ENCODE results near the gene PSIP1.

The PSIP1 gene

DNA sequence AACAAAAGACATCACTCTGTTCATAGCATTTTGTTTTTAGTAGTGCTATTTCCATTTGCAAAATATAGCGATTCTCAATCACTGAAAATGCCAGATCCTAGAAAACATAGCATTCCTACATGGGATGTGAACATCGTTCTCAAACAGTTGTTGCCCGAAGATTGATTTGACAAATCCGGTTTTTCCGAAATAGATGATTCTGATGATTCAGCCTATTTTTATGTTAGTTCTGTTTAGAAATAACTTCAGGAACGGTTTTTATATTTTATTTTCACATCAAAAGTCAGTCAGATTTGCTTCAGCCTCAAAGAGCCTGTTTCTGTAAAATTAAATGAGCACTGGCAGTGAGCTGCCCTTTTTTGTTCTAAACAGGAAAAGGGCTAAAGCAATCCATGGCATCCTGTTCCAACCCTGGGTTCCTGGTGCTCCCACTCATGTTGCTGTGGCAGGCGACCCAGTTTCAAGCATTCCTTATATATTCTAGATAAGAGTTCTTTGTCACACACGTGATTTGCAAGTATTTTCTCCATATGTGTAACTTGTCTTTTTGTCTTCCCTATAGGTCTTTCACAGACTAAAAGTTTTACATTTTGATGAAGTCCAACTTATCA lies 14.2 kb upstream of the PSIP1 start:
- Histone ChIP-seq H3K27ac (ENCODE audit: low read length) (no peak overlapping the region), H3K4me1 (ENCODE audit: insufficient read depth, low read length) (no peaks in the 10 kb centered on the region; the same call in 1 of the 2 replicates), H3K4me3 (ENCODE audit: low read length) (no peak overlapping the region), H3K27me3 (ENCODE audit: insufficient read depth, low read length) (no peaks in the 10 kb centered on the region), H3K36me3 (ENCODE audit: insufficient read depth, low read depth, low read length) (no peaks in the 10 kb centered on the region), H3K9ac (ENCODE audit: low read depth, low read length) (no peak overlapping the region), H3K9me3 (ENCODE audit: insufficient read depth, low read depth, low read length) (no peaks in the 10 kb centered on the region)

DNA sequence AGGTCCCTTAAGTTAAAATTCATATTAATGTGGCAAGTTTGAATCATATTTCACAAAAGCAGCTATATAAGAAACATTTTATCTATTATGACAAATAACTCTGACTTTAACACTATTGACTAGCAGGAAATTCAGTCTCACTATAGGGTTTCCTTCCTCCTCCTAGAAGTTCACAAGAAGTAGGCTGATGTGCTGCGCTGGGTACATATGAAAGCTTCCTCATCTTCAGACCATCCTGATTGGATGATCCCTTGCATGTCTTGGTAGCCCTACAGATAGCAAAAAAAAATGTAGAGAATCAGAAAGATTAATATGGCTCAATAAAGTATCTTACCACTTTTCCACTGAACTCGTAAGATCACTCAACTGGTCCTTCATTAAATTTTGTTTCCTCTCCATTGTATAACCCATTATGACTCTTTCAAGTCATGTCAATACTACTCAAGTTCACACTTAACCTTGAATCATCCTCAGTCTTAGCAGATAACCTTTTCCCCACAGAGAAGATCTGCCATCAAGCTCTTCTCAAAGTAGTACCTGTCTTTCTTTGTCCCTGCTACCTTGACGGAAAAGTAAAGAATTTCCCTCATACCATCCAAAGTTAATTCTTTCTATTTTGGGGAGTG lies 11.5 kb upstream of the PSIP1 start:
- no peaks in the 10 kb centered on the region for H3K27me3 ChIP-seq (ENCODE audit: insufficient read depth, low read length)
- H3K4me1 ChIP-seq (ENCODE audit: insufficient read depth, low read length) = no peaks in the 10 kb centered on the region; the same call in 1 of the 2 replicates
- H3K36me3 ChIP-seq (ENCODE audit: insufficient read depth, low read depth, low read length) = no peaks in the 10 kb centered on the region
- no peak overlapping the region for H3K27ac ChIP-seq (ENCODE audit: low read length)
- H3K9ac ChIP-seq (ENCODE audit: low read depth, low read length) = no peak overlapping the region
- no peak overlapping the region for H3K4me3 ChIP-seq (ENCODE audit: low read length)
- H3K9me3 ChIP-seq (ENCODE audit: insufficient read depth, low read depth, low read length) = no peaks in the 10 kb centered on the region

DNA sequence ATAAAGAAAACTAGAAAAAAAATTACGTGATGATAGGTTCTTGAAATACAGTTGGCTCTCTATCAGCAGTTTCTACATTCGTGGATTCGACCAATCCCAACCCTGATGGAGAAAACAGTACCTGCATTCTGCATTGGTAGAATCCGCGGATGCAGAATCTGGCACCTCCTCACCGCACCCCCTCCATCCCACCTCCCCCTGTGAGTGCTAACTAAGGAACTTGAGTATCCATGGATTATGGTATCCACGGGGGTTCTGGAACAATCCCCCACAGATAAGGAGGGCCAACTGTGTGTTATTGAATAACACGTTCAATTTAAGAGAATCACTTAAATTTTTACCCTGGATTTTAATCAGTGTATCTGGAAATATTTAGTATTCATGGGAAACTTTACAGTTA lies 10.5 kb upstream of the PSIP1 start:
- no peak overlapping the region for H3K4me3 ChIP-seq (ENCODE audit: low read length)
- no peak overlapping the region for H3K27ac ChIP-seq (ENCODE audit: low read length)
- no peaks in the 10 kb centered on the region for H3K27me3 ChIP-seq (ENCODE audit: insufficient read depth, low read length)
- H3K4me1 ChIP-seq (ENCODE audit: insufficient read depth, low read length) = no peaks in the 10 kb centered on the region; the same call in 1 of the 2 replicates
- H3K36me3 ChIP-seq (ENCODE audit: insufficient read depth, low read depth, low read length) = no peaks in the 10 kb centered on the region
- H3K9me3 ChIP-seq (ENCODE audit: insufficient read depth, low read depth, low read length) = no peaks in the 10 kb centered on the region
- H3K9ac ChIP-seq (ENCODE audit: low read depth, low read length) = no peak overlapping the region

DNA sequence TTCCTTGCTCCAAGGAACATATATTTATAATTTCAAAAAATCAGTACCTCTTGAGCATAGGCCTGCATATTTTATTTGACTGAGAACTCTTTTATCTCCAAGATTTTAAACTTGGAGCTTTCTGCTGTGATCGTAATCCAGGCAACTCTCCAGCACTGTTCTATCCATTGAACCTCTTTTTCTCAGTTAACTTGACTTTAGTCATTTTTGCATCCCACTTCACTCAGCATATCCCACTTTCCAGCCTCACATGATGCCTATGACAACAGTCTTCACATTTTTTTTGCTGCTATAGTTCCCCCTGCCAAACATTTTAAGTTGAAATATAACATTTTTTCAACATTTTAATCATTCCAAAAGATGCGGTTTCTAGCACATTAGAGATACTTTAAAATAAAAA lies 9.1 kb upstream of the PSIP1 start:
- Histone ChIP-seq H3K9ac (ENCODE audit: low read depth, low read length) (no peak overlapping the region), H3K9me3 (ENCODE audit: insufficient read depth, low read depth, low read length) (no peaks in the 10 kb centered on the region), H3K27ac (ENCODE audit: low read length) (no peak overlapping the region), H3K4me3 (ENCODE audit: low read length) (no peak overlapping the region), H3K27me3 (ENCODE audit: insufficient read depth, low read length) (no peaks in the 10 kb centered on the region), H3K4me1 (ENCODE audit: insufficient read depth, low read length) (no peaks in the 10 kb centered on the region; the same call in 1 of the 2 replicates), H3K36me3 (ENCODE audit: insufficient read depth, low read depth, low read length) (no peaks in the 10 kb centered on the region)

DNA sequence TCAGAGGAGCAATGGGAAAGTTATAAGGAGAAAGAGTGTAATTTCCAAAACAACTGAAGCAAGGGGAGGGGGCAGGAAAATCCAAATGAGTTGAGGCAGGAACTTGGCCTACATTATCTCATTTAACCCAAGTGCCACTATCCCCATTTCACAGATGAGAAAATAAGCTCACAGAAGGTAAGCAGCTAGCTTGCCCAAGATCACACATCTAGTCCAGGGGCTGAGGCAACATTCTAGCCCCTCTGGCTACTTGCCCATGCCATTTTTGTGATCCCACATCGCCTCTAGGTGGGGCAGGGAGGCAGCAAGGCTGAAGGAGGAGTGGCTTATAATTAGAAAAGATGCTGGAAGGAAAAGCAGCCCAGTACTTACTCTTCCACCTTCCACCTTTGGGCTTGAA lies 2.6 kb upstream of the PSIP1 start:
- peaks cover 16% of the 10 kb centered on the region for H3K36me3 ChIP-seq (ENCODE audit: insufficient read depth, low read depth, low read length)
- no peaks in the 10 kb centered on the region for H3K9me3 ChIP-seq (ENCODE audit: insufficient read depth, low read depth, low read length)
- peak overlapping the region; percentile 58; the same call in 1 of the 2 replicates for H3K4me3 ChIP-seq (ENCODE audit: low read length)
- H3K27me3 ChIP-seq (ENCODE audit: insufficient read depth, low read length) = no peaks in the 10 kb centered on the region
- peak overlapping the region; percentile 72; the same call in 1 of the 2 replicates for H3K9ac ChIP-seq (ENCODE audit: low read depth, low read length)
- H3K27ac ChIP-seq (ENCODE audit: low read length) = peak overlapping the region; percentile 94
- peaks cover 21% of the 10 kb centered on the region for H3K4me1 ChIP-seq (ENCODE audit: insufficient read depth, low read length)

DNA sequence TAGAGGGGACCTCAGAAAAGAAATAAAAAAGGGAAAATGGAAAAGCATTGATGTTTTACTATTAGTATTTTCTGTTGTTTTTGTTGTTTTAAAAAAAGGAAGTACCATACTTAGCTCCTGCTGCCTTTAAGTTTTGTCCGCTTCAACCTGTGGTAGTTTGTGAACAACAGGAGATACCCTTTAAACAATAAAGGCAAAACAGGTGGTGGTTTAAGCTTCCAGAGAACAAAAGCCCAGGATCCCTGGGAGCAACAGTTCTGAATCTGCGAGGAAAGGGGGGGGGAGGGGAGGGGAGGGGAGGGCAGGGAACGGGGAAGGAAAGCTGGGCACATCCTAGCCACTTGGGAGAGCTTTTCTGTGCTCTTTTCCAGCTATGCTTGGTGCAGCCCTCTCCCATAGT lies 2.1 kb upstream of the PSIP1 start:
- no peaks in the 10 kb centered on the region for H3K27me3 ChIP-seq (ENCODE audit: insufficient read depth, low read length)
- no peaks in the 10 kb centered on the region for H3K9me3 ChIP-seq (ENCODE audit: insufficient read depth, low read depth, low read length)
- peak overlapping the region; percentile 78 for H3K4me3 ChIP-seq (ENCODE audit: low read length)
- peaks cover 21% of the 10 kb centered on the region for H3K36me3 ChIP-seq (ENCODE audit: insufficient read depth, low read depth, low read length)
- peak overlapping the region; percentile 97; the same call in 1 of the 2 replicates for H3K9ac ChIP-seq (ENCODE audit: low read depth, low read length)
- peak overlapping the region; percentile 94 for H3K27ac ChIP-seq (ENCODE audit: low read length)
- H3K4me1 ChIP-seq (ENCODE audit: insufficient read depth, low read length) = peaks cover 21% of the 10 kb centered on the region

DNA sequence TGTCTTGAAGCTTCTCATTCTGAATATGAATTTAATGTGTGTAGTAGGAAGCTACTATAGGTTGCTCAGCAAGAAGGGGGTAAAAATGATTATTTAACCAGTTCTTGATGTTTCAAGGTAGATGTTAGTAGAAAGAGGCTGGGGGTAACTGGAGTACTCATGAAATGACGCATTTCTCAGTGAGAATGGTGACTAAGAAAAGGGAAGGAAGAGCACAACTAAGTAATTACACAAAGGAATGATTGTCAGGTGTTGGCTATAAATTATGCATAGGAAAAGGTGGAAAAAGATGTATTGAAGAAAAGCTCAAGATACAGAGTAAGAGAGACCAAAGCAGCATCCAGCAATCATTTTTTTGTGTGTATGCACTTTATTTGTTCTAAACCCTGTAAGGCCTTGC lies 1.4 kb upstream of the PSIP1 start:
- peaks cover 21% of the 10 kb centered on the region for H3K4me1 ChIP-seq (ENCODE audit: insufficient read depth, low read length)
- H3K9me3 ChIP-seq (ENCODE audit: insufficient read depth, low read depth, low read length) = no peaks in the 10 kb centered on the region
- peak overlapping the region; percentile 97; the same call in 1 of the 2 replicates for H3K9ac ChIP-seq (ENCODE audit: low read depth, low read length)
- peak overlapping the region; percentile 78 for H3K4me3 ChIP-seq (ENCODE audit: low read length)
- H3K36me3 ChIP-seq (ENCODE audit: insufficient read depth, low read depth, low read length) = peaks cover 27% of the 10 kb centered on the region
- peak overlapping the region; percentile 94 for H3K27ac ChIP-seq (ENCODE audit: low read length)
- H3K27me3 ChIP-seq (ENCODE audit: insufficient read depth, low read length) = no peaks in the 10 kb centered on the region

DNA sequence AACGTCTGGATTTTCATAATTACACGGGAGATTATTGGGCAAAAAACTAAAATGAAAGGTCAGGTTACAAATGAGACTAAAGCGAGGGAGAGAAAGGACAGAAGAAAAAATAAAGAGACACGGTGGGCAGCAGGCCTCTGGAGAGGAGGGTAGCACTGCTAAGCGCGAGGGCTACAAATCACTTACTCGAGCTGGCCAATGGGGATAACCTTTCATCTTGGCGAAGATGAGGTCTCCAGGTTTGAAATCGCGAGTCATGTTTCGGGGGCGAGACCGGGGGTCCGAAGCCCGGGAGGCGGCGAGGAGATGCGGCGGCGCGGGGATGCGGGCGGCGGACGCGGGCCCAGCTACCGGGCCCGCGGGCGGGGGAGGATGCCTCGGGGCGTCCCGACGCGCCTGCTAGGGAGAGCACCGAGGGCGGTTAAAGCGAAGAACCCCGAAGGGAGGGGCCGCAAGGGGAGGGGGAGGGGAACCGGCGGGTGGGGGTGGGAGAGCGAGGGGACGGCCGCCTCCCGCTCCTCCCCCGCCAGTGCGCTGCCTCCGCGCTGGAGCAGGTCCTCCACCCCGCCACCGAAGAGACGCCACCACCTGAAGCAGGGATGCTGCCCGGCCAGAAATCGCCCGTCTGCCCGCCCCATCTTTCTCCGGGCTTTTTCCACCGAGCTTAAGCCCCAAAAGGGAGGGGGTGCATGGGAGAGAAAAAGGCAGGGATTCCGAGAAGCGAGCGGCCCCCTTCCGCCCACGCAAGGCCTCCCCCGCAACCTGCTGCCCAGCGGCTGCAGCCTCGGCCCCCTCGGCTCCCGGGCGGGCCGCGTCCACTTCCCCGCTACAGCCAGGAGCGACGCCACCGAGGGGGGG lies 610 bp downstream of the PSIP1 start:
- Histone ChIP-seq H3K9me3 (ENCODE audit: insufficient read depth, low read depth, low read length) (no peaks in the 10 kb centered on the region), H3K4me3 (ENCODE audit: low read length) (peak overlapping the region; percentile 78), H3K27ac (ENCODE audit: low read length) (peak overlapping the region; percentile 94), H3K36me3 (ENCODE audit: insufficient read depth, low read depth, low read length) (peaks cover 48% of the 10 kb centered on the region), H3K27me3 (ENCODE audit: insufficient read depth, low read length) (no peaks in the 10 kb centered on the region), H3K9ac (ENCODE audit: low read depth, low read length) (peak overlapping the region; percentile 97), H3K4me1 (ENCODE audit: insufficient read depth, low read length) (peaks cover 21% of the 10 kb centered on the region)

DNA sequence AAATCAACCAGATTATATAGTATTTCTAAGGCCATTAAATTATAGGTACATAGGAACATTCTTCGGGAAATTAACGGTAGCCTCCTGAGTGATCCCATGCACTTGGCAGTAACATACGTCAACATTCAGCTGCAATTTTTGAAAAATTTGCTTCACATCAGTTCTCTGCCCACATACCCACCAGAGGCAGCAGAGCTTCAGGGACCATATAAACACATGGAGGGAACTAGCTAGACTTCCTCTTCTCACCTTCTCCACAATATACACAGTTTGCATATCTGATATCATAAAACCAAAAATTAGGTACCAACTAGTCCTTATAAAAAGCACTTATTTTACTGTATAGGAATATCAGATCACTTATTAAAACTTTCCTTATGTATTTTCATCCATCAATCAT lies 4.8 kb downstream of the PSIP1 start:
- H3K4me3 ChIP-seq (ENCODE audit: low read length) = no peak overlapping the region
- H3K9ac ChIP-seq (ENCODE audit: low read depth, low read length) = no peak overlapping the region
- H3K9me3 ChIP-seq (ENCODE audit: insufficient read depth, low read depth, low read length) = no peaks in the 10 kb centered on the region
- no peaks in the 10 kb centered on the region for H3K27me3 ChIP-seq (ENCODE audit: insufficient read depth, low read length)
- H3K27ac ChIP-seq (ENCODE audit: low read length) = no peak overlapping the region
- H3K36me3 ChIP-seq (ENCODE audit: insufficient read depth, low read depth, low read length) = peaks cover 89% of the 10 kb centered on the region
- H3K4me1 ChIP-seq (ENCODE audit: insufficient read depth, low read length) = peaks cover 6% of the 10 kb centered on the region; the same call in 1 of the 2 replicates

DNA sequence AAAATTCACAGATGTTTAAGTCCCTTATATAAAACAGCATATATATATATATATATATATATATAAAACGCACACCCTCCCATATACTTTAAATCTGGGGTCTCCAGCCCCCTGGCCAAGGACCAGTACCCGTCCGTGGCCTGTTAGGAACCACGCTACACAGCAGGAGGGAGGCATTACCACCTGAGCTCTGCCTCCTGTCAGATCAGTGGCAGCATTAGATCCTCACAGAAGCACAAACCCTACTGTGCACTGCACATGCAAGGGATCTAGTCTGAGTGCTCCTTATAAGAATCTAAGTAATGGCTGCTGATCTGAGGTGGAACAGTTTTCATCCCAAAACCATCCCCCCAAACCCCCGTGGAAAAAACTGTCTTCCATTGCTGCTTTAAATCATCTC lies 9.0 kb downstream of the PSIP1 start:
- Histone ChIP-seq H3K4me1 (ENCODE audit: insufficient read depth, low read length) (no peaks in the 10 kb centered on the region), H3K9me3 (ENCODE audit: insufficient read depth, low read depth, low read length) (no peaks in the 10 kb centered on the region), H3K4me3 (ENCODE audit: low read length) (no peak overlapping the region), H3K36me3 (ENCODE audit: insufficient read depth, low read depth, low read length) (peaks cover 97% of the 10 kb centered on the region), H3K27ac (ENCODE audit: low read length) (no peak overlapping the region), H3K27me3 (ENCODE audit: insufficient read depth, low read length) (no peaks in the 10 kb centered on the region), H3K9ac (ENCODE audit: low read depth, low read length) (no peak overlapping the region)

DNA sequence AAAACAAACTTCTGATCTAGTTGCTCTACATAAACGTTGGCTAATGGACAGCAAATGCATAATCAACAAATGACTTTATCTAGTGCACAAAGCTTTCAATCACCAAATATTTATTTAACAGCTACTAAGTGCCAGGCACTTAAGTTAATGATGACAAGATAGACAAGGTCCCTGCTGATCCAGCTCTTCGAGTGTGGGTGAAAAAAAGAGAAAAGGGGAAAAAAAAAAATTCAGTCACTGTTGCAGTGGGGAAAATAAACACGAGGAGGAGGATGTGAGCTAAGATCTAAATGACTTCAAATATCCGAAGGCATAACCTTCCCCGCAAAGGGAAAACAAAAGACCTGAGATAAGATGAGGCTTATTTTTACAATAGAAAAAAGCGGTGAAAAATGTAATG lies 9.6 kb downstream of the PSIP1 start:
- Histone ChIP-seq H3K4me3 (ENCODE audit: low read length) (no peak overlapping the region), H3K9ac (ENCODE audit: low read depth, low read length) (no peak overlapping the region), H3K9me3 (ENCODE audit: insufficient read depth, low read depth, low read length) (no peaks in the 10 kb centered on the region), H3K27me3 (ENCODE audit: insufficient read depth, low read length) (no peaks in the 10 kb centered on the region), H3K4me1 (ENCODE audit: insufficient read depth, low read length) (no peaks in the 10 kb centered on the region), H3K27ac (ENCODE audit: low read length) (no peak overlapping the region), H3K36me3 (ENCODE audit: insufficient read depth, low read depth, low read length) (peaks cover 97% of the 10 kb centered on the region)
